CD4-positive, alpha-beta T cell treated with Interleukin-12 subunit alpha and Interleukin-12 subunit beta, for 1 hour (primary cell): ENCODE measurements around the gene EAF2.
A peak's percentile ranks its signal among the peaks of the same experiment; 100 is the strongest.

Experiments used
- DNase-seq: peaks from one replicate; pipeline ENCODE4 v3.0.0-alpha.2; 2020

The EAF2 gene

DNA sequence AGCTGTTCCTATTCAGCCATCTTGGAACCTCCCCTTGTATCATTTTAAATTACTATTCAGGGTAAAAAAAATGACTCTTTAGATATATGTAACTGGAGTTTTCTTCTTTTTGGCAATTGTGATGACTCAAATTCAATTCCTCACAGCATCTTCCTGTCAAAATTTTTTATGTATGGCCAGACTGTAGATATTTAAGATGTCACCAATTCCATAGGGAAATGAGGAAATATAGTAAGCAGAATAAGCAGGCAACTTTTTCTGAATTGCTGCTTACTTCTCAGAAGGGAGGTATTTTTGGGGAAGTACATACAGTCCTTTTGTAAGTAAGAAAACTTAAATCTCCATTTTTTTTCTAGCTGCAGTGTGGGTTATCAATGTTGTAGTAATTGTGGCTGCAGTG is 28.8 kb downstream of the EAF2 start:
- DNase-seq, result no peak

GRCh38 chr3:121869736-121870135 is 34.7 kb downstream of the EAF2 start:
- no peak for DNase-seq

DNA sequence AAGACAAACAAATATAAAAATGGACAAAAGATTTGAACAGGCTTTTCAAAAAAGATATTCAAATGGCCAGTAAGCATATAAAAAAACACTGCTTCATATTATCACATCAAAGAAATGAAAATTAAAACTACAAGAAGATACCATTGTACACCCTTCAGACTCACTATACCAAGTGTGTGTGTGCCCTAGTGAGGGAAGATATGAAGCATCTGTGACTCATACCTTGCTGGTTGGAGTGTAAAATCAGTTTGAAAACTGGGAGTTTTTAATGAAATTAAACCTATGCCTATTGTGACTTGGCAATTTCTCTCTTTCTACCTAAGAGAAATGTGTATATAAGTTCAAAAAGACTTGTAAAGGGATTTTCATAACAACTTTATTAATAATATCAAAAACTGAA is 35.7 kb downstream of the EAF2 start:
- no peak for DNase-seq

- no peak for DNase-seq
These were observed 36.4 kb downstream of the EAF2 start for GRCh38 chr3:121871430-121871829.

GRCh38 chr3:121878411-121878810 is 43.4 kb downstream of the EAF2 start:
- no peak for DNase-seq

DNA sequence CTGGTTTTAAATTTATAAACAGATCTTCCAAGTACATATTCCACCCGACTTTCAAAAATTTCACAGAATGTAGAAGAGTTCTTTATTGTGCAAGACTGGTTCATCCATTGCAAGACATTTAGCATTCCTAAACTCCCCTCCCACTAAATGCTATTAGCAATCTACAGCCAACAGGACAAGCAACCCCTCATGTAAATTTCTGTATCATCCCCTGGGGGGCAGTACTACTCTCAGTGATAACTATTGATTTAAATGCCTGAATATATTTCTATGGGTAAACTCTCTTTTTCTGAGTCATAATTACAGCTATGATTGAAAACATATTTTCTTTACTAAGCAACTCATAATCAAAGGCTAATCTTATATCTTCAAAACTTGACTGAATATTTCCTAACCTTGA is 48.5 kb downstream of the EAF2 start:
- peak; percentile 1 for DNase-seq

GRCh38 chr3:121885386-121885785 is 50.4 kb downstream of the EAF2 start:
- no peak for DNase-seq

DNA sequence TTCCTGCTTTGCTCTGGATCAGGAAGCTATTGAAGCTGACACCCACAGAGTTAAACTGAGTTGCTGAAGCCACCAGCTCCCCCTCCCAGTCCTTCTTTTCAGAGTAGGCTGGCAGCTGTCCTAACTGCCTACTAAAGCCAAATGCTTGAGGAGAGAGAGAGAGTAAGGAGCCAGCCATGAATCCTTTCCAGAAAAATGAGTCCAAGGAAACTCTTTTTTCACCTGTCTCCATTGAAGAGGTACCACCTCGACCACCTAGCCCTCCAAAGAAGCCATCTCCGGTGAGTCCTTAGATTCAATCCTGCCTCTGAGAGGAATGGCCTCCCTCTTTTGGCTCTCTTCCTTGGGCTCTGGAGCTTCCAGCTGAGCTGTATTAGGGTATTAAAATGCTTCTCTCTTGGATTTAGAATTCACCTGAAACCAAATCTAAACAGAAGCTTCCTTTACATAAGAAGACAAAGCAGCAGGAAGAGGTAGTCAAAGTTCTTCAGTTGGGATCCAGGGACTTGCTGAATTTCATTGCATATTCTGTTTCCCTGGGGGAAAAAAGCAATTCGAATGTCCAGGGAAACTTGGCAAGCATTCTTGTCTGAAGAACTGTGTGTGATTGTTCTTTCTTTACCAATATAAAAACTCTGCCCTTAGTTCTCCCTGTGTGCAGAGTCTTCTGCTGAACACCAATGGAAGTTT is 59.4 kb downstream of the EAF2 start, which contains the start of gene SLC15A2:
Gene SLC15A2 (plus strand): TSS at position 101 of the 690 bp plus-strand sequence. CDS start 76 bp downstream, at position 177.
- DNase-seq, result no peak

- DNase-seq, result no peak
These were observed 60.1 kb downstream of the EAF2 start for GRCh38 chr3:121895121-121895520.

GRCh38 chr3:121895736-121896135 is 60.7 kb downstream of the EAF2 start:
- no peak for DNase-seq

- DNase-seq, result no peak
These were observed 61.8 kb downstream of the EAF2 start for GRCh38 chr3:121896823-121897222.

- no peak for DNase-seq
These were observed 62.3 kb downstream of the EAF2 start for GRCh38 chr3:121897296-121897695.

GRCh38 chr3:121913305-121913990 is 78.4 kb downstream of the EAF2 start:
- DNase-seq, result no peak

DNA sequence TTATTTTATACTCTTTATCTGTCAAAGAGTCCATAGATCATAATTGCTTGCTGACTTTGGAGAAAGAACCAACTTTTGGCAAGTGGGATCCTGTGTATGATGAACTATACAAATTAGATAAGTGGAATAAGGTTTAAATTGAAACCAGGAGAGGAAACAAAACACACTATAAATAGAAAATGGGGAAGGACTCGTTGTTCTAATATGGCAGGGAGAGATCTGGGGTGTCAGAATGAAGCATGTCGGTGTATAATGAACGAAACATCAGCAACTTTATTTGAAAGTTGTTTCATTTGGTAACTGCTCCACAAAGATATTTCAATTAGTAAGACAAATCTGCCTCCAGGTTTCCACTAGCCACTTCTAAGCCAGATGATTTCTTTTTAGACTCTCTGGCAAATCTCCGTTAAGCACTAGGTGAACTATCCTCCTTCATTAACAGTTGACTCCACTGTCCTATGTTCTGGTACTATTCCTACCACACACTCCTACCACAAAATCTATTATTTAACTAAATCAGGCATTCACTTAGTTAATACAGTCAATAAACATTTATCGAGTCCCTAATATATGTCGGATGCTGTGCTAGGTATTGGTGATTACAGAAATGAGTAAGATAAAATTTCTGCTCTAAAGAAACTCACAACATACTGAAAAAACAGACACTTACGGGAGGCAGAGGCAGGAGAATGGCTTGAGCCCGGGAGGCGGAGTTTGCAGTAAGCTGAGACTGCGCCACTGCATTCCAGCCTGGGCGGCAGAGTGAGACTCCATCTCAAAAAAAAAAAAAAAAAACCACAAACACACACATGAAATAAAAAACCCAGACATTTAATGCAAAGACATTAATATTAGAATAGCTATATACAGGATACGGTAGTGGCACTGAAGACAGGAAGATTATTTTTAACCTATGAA is 79.3 kb downstream of the EAF2 start:
- DNase-seq, result no peak

DNA sequence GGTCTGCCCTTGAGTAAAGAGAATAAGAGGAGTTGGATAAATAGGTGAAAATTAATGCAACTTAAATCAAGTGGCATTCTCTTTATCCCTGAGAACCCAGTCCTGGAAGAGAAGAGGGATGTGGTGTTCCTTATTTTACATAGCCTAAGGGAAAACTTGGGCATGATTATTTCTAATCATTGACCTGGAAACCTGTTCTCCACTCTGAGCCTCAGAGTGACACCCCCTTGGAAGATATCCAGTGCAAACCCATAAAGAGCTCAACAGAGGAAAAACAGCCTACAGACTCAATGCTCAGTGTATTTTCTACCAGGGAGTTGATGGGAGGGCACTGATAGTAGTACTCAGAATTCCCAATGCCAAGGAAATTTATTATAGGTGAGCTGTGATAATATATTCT is 81.2 kb downstream of the EAF2 start:
- DNase-seq, result no peak

DNA sequence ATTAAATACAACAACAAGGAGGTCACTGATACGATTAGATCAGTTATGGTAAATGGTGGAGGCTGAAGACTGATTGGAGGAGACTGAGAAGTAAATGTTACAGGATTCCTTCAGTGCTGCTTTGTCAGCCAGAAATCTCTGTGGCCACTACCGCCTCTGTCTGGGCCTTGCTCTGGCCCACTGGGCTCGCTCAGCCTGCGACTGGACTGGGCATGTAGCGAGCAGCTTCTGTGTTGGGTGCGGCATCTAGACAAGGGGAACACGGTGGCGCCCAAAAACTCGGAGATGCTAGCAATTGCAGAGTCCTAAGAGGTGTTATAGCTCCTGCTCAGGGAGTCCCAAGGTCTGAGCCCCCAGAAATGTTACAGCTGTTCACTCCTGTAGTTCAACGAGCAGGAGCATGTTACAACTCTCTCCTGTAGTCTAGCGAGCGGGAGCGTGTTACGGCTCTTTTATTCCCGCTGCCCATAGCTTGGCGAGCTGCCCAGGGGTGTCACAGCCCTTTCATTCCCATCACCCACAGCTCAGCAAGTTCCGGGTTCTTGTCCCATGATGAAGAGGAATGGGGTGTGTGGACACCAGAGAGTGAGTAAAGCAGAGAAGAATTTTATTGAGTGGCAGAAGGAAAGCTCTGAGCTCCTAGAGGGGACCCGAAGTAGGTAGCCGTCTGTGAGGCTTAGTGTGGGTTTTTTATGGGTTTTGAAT is 83.9 kb downstream of the EAF2 start:
- DNase-seq, result no peak

DNA sequence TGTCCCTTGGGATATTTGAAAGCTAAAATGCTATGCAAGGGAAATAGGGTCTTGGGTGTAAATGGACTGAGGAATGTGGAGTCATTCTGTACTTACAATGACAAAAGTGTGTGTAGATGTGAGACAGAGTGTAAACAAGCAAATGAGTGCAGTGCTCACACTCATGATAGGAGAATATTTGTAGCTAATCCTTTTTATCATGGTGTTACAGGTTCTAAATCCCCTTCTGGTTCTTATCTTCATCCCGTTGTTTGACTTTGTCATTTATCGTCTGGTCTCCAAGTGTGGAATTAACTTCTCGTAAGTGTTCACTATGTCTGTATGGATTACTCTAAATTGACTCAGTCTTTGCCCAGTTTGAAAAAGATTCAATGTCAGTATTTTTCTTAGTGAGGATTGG is 89.7 kb downstream of the EAF2 start:
- no peak for DNase-seq

DNA sequence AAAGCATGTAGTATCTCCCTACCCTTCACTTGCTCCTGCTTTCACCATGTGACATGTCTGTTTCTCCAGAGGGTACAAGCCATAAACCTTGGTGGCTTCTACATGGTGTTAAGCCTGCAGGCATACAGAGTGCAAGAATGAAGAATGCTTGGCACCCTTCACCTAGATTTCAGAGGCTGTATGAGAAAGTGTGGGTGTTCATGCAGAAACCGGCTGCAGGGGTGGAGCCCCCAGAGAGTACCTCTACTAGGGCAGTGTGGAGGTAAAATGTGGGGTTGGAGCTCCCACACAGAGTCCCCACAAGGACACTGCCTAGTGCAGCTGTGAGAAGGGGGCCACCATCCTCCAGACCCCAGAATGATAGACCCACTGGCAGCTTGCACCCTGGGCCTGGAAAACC is 91.4 kb downstream of the EAF2 start:
- DNase-seq, result no peak
